ENCODE measurements around the gene ACTA2. TPM values are rescaled to one million over a fixed set of nuclear protein-coding genes. Genes with fewer than 3 reads are reported as not detected.

ACTA2 gene
- total RNA-seq, 1 donor from 2014 or later: 74.5 TPM

DNA sequence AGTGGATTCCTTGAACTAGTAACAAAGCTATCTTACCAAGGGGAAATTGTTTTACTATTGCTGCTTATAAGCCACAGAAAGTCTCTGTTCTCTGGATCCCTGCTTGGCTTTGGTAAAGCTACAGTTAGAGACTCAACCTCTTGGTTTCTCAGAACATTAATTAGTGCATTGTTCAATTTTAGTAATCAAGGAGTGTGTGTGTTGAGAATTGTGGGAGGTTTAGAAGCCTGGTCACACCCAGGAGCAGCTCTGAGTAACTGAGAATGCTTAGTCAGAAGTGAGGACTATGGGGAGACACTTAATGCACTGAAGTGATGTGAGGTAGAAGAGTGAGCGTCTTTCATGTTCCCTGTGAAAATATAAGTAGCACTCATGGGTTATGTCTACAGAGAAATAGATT, 8.2 kb upstream of the ACTA2 start:
- intact Hi-C loops (cut with DNase I): no loop called here
- no peak for ATAC-seq (ENCODE audit: poor library complexity)

DNA sequence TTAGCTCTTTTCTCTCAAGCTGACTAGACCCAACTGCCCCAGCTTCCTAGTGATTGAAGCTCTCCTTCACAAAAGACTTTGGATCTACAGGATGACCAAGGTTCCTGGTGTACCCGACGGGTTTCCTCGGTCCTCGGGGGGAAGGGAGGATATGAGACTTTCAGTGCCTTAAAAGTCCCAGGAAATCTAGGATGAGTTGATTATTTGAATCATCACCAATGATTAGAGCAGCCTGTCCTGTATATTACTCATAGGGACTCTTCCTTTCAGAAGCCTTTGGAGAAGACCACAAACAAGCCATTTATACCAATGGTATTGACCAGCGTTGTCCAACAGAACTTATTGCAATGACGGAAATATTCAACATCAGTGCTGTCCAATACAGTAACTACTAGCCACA, 6.1 kb upstream of the ACTA2 start:
- ATAC-seq (ENCODE audit: poor library complexity) (no peak), DNase-seq (no peak)
- intact Hi-C loops (cut with DNase I): no loop called here

More for the DNA sequence above, 8.2 kb upstream of the ACTA2 start:
- DNase-seq: no peak

DNA sequence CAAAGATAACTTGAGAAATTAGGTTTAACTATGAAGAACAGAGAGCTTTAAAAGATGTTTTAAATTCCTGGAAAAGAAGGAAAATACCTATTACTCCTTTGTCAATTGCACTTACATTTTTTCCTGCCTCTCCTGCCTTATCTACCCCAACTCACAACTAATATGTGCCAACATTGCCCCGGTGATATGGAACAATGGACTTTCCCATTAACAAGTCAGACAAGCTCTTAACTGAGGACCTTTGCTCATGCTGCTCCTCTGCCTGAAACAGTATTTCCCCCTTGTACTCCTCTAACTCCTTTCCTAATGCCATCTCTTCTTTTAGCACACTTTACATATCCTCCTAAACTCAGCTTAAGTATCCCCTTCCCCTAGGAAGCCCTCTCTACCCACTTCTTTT, 4.8 kb upstream of the ACTA2 start:
- ATAC-seq (ENCODE audit: poor library complexity): no peak

DNA sequence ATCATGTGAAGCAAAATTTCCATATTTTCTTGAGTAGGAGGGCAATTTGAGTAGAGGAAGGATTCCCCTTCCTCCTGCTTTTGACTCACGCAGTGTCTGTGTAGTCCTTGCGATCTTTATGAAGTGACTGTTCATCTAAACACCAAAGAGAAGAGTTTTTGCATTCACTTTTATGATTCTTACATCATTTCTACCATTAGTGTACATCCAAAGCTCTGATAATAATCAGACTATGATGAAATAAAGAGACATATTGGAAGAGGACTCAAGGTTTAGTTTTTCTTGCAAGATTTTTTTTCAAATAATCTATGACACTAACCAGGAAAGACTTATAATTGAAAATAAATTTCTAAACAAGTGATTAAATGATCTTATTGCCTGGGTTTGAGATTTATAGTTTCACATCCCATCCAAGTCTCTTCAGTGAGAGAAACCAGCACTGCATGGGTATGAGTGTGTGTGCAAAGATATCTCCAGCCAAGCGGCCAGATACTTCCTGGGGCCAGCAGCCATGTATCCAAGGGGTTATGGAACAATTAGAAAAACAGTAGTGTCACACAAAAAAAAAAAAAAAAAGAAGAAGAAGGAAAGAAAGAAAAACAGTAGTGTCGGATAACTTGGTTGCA, 2.0 kb upstream of the ACTA2 start:
- ATAC-seq (ENCODE audit: poor library complexity): no peak
- intact Hi-C loops (cut with DNase I): no loop called here
- no peak for DNase-seq

More for the DNA sequence above, 4.8 kb upstream of the ACTA2 start:
- intact Hi-C loops (cut with DNase I): no loop called here
- DNase-seq: no peak

DNA sequence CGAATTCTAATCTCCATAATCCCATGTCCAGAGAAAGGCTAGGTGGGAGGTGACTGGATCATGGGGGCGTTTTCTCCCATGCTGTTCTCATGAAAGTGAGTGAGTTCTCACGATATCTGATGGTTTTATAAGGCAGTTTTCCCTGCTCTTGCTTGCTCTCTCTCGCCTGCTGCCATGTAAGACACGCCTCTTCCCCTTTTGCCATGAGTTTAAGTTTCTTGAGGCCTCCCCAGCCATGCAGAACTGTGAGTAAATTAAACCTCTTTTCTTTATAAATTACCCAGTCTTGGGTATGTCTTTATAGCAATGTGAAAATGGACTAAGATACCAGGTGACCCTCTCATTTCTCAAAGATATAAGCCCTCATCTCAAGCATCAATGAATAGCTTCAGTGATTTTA, 1.1 kb upstream of the ACTA2 start:
- ATAC-seq (ENCODE audit: poor library complexity) (no peak), DNase-seq (no peak)
- intact Hi-C loops (cut with DNase I): no loop called here

DNA sequence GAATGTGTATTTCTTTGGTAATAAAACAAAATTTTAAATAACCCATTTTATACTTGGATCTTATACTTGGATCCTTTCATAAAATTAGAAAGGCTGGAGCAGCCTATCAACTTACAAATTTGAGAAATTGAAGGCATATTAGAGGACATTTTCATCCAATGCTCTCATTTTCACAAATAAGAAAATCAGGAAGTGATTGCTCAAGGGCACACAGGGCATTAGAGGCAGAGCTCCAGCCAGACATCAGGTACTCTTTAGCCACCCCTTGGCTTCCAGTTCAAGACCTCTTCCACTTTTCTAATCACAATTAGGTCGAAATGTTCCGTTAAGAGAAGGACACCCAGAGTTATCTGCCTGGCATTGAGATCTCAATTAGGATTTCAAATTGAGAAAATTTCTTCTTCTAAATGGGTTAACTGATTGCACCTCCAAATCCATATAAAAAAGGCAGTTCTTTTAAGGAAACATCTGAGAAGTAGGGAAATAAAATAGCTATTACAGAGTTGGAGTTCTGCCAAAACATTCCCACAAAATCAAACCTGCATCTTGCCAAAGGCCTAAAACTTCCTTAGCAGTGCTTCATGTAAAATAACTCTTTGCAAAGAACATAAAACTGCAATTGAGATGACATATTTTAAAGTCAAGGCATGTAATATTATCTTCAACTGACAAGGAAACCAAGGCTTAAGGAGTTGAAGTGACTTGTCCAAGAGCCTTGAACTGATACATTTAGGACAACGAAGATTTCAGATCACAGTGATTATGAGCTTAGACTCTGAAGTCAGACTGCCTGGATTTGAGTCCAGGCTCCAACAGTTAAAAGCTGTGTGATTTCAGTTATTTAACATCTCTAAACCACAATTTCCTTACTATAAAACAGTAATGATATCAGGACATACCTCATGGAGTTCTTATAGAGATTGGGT, 2.4 kb downstream of the ACTA2 start:
- ATAC-seq (ENCODE audit: poor library complexity): no peak
- intact Hi-C loops (cut with DNase I): no loop called here

DNA sequence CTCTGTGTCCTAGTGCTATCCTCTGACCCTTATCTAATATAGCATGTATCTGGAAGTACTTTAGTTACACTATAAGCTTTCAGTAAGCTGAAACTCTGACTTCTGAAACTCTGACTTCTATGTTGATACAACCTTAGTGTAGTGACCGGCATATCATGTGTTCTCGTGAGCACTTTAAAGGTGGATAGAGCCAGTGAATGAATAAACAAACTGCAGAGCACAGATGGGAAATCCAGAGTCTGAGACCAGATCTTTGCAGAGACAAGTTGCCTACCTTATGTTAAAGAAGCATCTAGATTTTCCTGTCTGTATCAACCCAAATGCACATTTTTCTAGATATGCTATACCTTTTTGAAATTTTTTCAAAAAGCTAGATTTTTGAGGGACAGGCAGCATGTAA, 3.5 kb downstream of the ACTA2 start:
- DNase-seq (no peak), ATAC-seq (ENCODE audit: poor library complexity) (no peak)
- intact Hi-C loops (cut with DNase I): no loop called here

More for the DNA sequence above, 2.4 kb downstream of the ACTA2 start:
- DNase-seq: no peak

DNA sequence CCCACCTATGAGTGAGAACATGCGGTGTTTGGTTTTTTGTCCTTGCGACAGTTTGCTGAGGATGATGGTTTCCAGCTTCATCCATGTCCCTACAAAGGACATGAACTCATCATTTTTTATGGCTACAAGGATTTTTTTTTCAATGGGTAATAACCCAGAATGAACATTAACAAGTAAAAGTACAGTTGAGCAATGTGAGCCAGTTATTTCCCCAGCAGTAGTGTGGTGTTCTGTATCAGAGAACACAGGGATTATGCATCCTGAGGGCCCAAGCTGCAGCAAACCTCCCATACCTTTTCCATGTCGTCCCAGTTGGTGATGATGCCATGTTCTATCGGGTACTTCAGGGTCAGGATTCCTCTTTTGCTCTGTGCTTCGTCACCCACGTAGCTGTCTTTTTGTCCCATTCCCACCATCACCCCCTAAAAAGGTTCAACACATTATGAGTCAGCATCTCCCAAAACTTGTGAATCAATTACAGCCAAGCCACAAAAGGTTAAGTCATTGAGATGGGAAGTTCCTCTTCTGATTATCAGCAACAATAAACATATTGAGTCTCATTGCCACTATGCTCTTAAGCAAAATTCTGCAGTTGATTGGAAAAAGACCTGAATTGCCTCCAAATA, 5.5 kb downstream of the ACTA2 start:
- intact Hi-C loops (cut with DNase I): no loop called here
- no peak for DNase-seq
- no peak for ATAC-seq (ENCODE audit: poor library complexity)

DNA sequence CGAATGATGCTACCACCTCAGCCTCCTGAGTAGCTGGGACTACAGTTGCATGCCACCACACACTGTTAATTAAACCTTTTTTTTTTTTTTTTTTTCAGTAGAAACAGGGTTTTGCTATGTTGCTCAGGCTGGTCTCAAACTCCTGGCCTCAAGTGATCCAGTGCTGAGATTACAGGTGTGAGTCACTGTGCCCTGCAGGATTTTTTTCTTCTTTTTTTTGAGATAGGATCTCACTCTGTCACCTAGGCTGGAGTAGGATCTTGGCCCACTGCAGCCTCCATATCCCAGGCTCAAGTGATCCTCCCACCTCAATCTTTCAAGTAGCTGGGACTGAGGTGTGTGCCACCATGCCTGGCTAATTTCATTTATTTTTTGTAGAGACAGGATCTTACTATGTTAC, 6.4 kb downstream of the ACTA2 start:
- intact Hi-C loops (cut with DNase I): no loop called here
- ATAC-seq (ENCODE audit: poor library complexity): no peak

DNA sequence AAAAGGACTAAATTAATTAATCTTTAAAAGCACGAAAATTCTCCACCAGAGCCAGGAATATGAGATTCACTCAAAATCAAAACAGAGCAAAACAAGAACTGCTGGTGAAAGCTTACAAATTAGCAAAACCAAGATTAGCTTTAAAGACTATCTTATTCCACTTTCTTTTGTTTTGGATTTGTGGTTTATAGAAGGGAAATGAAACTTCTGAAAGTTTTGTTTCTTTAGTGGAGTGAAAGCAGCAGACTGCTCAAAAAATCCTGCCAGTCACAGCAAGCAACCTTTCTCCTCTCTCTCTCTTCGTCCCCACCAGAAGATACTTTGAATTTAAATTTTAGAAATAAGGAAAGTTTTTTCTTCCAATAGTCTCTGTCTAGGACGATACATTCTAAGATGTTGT, 7.8 kb downstream of the ACTA2 start:
- intact Hi-C loops (cut with DNase I): no loop called here
- DNase-seq (no peak), ATAC-seq (ENCODE audit: poor library complexity) (no peak)

More for the DNA sequence above, 6.4 kb downstream of the ACTA2 start:
- no peak for DNase-seq

DNA sequence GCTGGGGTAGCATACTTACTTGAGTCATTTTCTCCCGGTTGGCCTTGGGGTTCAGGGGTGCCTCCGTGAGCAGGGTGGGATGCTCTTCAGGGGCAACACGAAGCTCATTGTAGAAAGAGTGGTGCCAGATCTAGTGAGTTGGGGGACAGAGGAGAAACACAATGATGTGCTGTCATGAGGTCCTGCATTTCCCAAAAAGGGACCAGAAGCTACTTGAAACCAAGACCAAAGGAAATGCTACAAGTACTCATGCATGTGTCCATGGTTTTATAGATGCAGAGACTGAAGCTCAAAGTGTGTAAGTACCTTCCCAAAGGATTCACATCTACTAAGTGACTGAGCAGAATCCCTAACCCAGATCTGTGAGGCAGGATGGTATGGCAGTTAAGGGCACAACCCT, 8.8 kb downstream of the ACTA2 start:
- ATAC-seq (ENCODE audit: poor library complexity) (no peak), DNase-seq (no peak)
- intact Hi-C loops (cut with DNase I): no loop called here

DNA sequence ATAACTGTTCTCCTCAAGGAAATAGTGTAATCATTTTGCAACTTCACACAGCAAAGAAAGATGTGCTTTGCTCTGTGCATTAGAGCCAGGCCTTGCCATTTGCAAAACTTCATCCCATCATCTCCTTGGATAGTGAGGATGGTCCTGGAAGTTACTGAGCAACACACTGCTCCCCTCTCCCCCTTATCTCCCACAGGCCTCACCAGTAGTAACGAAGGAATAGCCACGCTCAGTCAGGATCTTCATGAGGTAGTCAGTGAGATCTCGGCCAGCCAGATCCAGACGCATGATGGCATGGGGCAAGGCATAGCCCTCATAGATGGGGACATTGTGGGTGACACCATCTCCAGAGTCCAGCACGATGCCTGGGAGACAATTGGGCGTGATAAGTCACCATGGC, 11.5 kb downstream of the ACTA2 start:
- ATAC-seq (ENCODE audit: poor library complexity): no peak
- intact Hi-C loops (cut with DNase I): no loop called here
- no peak for DNase-seq

DNA sequence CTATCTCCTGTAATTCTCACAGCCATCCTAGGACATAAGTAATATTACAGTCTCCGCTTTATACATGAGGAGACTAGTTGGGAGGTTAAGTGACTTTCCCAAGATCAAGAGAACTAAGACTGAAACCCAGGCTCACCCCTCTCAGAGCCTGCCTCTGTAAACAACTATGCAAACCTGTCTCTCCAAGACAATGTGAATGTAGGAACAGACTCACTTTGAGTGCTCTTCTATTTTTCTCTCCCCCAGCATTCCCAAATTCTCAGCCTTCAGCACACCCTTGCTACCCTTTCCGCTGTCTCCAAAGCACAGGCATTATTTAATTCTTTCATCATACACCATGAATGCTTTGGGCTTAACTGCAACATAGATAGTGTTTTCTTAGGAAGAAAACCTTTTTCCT, 13.6 kb downstream of the ACTA2 start:
- intact Hi-C loops (cut with DNase I): loop anchor here (5.0 kb wide), 1 partner anchor 278 kb away; no protein-coding TSS in a partner anchor
- no peak for ATAC-seq (ENCODE audit: poor library complexity)
- DNase-seq: no peak

DNA sequence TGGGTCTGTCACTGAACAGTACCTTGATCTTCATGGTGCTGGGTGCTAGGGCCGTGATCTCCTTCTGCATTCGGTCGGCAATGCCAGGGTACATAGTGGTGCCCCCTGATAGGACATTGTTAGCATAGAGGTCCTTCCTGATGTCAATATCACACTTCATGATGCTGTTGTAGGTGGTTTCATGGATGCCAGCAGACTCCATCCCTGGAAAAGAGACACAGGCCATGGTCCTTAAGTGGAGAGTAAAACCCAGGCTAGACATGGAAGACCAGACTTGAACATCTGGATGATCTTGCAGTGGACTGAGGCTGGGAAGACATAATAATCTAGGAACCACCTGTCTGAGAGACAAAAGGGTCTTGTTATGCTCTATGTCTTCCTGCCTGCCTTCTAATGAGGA, 14.5 kb downstream of the ACTA2 start:
- intact Hi-C loops (cut with DNase I): loop anchor here (5.0 kb wide), 1 partner anchor 279 kb away; no protein-coding TSS in a partner anchor
- DNase-seq: no peak
- no peak for ATAC-seq (ENCODE audit: poor library complexity)

DNA sequence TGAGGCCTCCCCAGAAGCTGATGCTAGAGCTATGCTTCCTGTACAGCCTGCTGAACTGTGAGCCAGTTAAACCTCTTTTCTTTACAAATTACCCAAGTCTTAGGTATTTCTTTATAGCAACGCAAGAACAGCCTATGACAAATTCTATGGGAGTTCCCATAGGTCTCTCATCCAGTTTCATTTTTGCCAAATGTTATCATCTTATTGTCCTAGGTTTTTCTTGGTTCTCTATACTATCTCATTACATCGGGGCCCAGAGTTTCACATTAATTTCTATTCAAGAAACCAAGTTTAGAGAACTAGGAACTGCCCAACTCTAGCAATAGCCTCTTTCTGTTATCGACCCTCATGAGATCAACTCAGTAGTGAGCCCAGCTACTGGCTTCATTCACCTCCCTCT, 15.9 kb downstream of the ACTA2 start:
- DNase-seq (no peak), ATAC-seq (ENCODE audit: poor library complexity) (no peak)
- intact Hi-C loops (cut with DNase I): loop anchor here (5.0 kb wide), 1 partner anchor 281 kb away; no protein-coding TSS in a partner anchor

DNA sequence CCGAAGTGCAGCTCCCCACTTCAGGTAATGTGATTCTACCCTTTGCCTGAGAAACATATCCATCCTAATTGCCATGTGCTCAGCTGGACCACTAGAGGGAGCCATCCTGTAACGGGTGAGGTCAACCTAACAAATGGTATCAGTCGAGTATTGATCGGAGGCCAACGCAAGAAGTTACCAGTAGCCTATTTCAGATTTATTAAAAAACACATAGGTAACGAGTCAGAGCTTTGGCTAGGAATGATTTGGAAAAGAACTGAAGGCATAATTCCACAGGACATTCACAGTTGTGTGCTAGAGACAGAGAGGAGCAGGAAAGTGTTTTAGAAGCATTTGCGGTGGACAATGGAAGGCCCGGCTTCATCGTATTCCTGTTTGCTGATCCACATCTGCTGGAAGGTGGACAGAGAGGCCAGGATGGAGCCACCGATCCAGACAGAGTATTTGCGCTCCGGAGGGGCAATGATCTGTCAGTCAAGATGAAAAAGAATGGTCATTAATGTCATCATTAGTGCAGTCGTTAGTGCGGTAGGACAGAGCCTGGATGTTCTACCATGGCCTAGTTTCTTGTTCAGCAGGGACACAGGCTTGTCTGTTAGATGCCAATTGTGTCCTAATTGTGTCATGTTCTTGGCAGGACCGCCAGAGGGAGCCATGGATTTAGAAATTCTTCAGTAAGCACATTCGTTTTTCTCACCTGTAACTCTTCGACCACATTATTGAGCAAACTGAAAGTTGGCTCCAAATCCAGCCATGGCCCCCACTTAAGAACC, 17.5 kb downstream of the ACTA2 start:
- intact Hi-C loops (cut with DNase I): loop anchor here (2.0 to 5.0 kb wide), 2 partner anchors 50 to 282 kb away; no protein-coding TSS in a partner anchor
- peak; percentile 83 for ATAC-seq (ENCODE audit: poor library complexity)
- DNase-seq: peak; percentile 73

DNA sequence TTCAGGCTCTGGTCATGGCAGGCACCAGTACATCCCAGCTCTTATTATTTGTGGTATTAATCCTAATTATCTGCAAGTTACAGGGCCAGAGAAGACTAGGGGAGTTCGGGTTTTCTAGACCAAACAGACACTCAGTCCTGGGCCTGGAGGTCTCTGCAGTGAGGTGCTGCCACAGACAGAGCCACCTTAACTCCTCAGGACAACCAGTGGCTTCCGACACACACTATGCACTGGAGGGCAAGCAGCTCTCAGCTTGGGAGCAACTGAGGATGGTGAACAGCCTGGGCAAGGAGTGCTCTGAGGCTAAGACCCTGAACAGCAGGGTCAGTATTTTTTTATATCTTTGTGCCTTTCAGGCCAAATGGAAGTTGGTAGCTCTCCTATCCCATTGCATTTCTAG, 19.0 kb downstream of the ACTA2 start:
- no peak for DNase-seq
- intact Hi-C loops (cut with DNase I): loop anchor here (2.0 kb wide), 1 partner anchor 99 kb away; no protein-coding TSS in a partner anchor
- ATAC-seq (ENCODE audit: poor library complexity): no peak

DNA sequence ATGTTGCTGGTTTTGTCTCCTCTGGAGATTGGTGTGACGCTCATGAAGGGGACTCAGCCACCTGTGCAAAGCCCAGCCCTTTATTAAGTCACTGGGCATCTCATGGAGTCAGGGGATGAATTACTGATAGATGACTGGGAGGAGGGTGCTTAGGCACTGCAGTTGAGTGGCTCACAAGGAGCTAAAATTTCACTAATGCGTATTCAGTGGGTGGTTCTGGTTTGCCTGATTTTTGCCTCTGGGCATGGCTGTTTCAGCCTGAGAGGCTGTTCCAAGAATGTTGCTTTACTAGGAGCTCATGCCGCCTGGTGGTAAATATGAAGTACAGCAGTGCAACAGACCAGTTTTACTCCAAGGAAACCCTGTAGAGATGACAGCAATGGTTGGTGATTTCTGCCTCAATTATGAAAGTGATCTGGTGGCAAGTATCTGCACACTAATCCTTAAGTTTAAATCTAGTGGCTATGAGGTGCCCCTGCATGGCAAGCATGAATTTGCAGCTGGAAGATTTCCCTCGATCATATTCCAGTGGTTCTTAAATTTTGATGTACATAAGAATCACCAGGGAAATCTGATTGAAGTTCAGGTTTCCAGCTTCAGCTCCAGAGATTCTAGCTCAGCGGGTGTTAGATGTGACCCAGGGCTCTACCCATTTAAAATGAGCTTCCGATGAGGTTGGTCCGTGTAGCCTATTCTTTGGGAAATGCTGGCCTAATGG, 19.9 kb downstream of the ACTA2 start:
- ATAC-seq (ENCODE audit: poor library complexity) (peak; percentile 78), DNase-seq (no peak)
- intact Hi-C loops (cut with DNase I): loop anchor here (2.0 kb wide), 1 partner anchor 98 kb away; no protein-coding TSS in a partner anchor

All from Right ventricle myocardium superior (tissue), 1 donor.